IPS-20b (cell line): Measurements from ENCODE around the gene DHX58.

Experiments used
- H3K27ac ChIP-seq: one replicate; pipeline ENCODE4 v1.5.1; 2013; ENCODE audit warnings: low read length
- H3K27me3 ChIP-seq: 2 replicates; pipeline ENCODE4 v1.6.1; 2013; ENCODE audit warnings: mild to moderate bottlenecking, low read length, inconsistent platforms; ENCODE audit not compliant: insufficient read depth
- H3K36me3 ChIP-seq: 2 replicates; pipeline ENCODE4 v1.6.1; 2013; ENCODE audit warnings: low read depth, mild to moderate bottlenecking, inconsistent platforms, low read length, moderate library complexity; ENCODE audit not compliant: insufficient read depth
- H3K4me1 ChIP-seq: 2 replicates; pipeline ENCODE4 v1.6.1; 2013; ENCODE audit warnings: mild to moderate bottlenecking, control low read depth, inconsistent platforms, low read length, moderate library complexity; ENCODE audit not compliant: insufficient read depth
- H3K4me3 ChIP-seq: 2 replicates; pipeline ENCODE4 v1.5.1; 2013; ENCODE audit warnings: mild to moderate bottlenecking, low read length, inconsistent platforms
- H3K9ac ChIP-seq: 2 replicates; pipeline ENCODE4 v1.6.1; 2013; ENCODE audit warnings: low read depth, mild to moderate bottlenecking, inconsistent platforms, low read length, moderate library complexity
- H3K9me3 ChIP-seq: 2 replicates; pipeline ENCODE4 v1.6.1; 2013; ENCODE audit warnings: mild to moderate bottlenecking, low read depth, low read length, inconsistent platforms; ENCODE audit not compliant: insufficient read depth

DHX58 gene

GRCh38 chr17:42055027-42055426, 57.5 kb downstream of the DHX58 start:
- peaks cover 35% of the 10 kb centered on the region; the same call in 1 of the 2 replicates for H3K27me3 ChIP-seq
- no peak overlapping the region for H3K27ac ChIP-seq
- H3K36me3 ChIP-seq: no peaks in the 10 kb centered on the region
- peaks cover 18% of the 10 kb centered on the region for H3K4me1 ChIP-seq
- no peaks in the 10 kb centered on the region for H3K9me3 ChIP-seq
- H3K4me3 ChIP-seq: no peak overlapping the region; the same call in 1 of the 2 replicates
- H3K9ac ChIP-seq: peak overlapping the region; percentile 7; the same call in 1 of the 2 replicates

- H3K9me3 ChIP-seq: no peaks in the 10 kb centered on the region
- no peak overlapping the region for H3K9ac ChIP-seq
- no peak overlapping the region for H3K27ac ChIP-seq
- peaks cover 18% of the 10 kb centered on the region for H3K4me1 ChIP-seq
- H3K36me3 ChIP-seq: no peaks in the 10 kb centered on the region
- H3K4me3 ChIP-seq: no peak overlapping the region
- peaks cover 43% of the 10 kb centered on the region; the same call in 1 of the 2 replicates for H3K27me3 ChIP-seq
These were observed 58.6 kb downstream of the DHX58 start for GRCh38 chr17:42053731-42054500.

DNA sequence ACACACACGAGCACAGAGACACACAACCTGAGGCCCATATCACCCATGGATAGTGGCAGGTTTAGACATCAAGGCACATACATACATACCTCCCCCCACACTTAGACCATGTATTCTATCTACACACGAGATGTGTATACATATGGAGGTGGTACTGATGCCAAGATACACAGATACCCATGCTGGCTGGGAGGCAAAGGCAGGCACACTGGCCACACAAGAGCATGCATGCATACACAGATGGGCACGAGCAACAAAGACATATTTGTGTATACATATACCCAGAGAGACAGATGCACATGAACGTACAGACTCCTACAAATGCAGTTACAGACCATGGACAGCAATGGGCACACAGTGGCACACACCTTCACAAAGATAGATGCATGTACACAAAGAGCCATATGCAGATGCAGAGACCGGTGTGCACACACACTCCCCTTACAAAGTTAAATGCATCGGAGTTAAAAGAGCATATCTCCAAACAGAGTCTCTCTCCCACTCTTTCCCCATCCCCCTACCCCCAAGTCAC, 60.1 kb downstream of the DHX58 start:
- H3K9me3 ChIP-seq: no peaks in the 10 kb centered on the region
- H3K36me3 ChIP-seq: no peaks in the 10 kb centered on the region
- peaks cover 43% of the 10 kb centered on the region; the same call in 1 of the 2 replicates for H3K27me3 ChIP-seq
- H3K4me1 ChIP-seq: peaks cover 18% of the 10 kb centered on the region
- H3K9ac ChIP-seq: no peak overlapping the region
- H3K27ac ChIP-seq: no peak overlapping the region
- H3K4me3 ChIP-seq: no peak overlapping the region

- Histone ChIP-seq H3K9ac (no peak overlapping the region), H3K36me3 (no peaks in the 10 kb centered on the region), H3K27me3 (peaks cover 43% of the 10 kb centered on the region; the same call in 1 of the 2 replicates), H3K27ac (no peak overlapping the region), H3K4me1 (peaks cover 18% of the 10 kb centered on the region), H3K9me3 (no peaks in the 10 kb centered on the region), H3K4me3 (peak overlapping the region; percentile 77; the same call in 1 of the 2 replicates)
These were observed 60.9 kb downstream of the DHX58 start for GRCh38 chr17:42051645-42052044.
